Fibroblast of skin of abdomen (primary cell): ENCODE measurements around the gene BPNT1.
A peak's percentile ranks its signal among the peaks of the same experiment; 100 is the strongest.
"Not testable (repeated sequence)": the region's sequence is repeated elsewhere in the genome, so short reads cannot be mapped to it uniquely, and the experiment has no call there.

Experiments
- DNase-seq: peaks from one replicate; pipeline ENCODE4 v3.0.0-alpha.2; 2013

BPNT1 gene

GRCh38 chr1:220077887-220078286, 11.7 kb downstream of the BPNT1 start:
- no peak for DNase-seq

GRCh38 chr1:220076861-220077762, 12.5 kb downstream of the BPNT1 start:
- no peak for DNase-seq

GRCh38 chr1:220067269-220068204, 22.1 kb downstream of the BPNT1 start:
- DNase-seq = peak; percentile 66

- no peak for DNase-seq
These were observed 27.0 kb downstream of the BPNT1 start for GRCh38 chr1:220062629-220063028.

GRCh38 chr1:220060876-220061275, 28.7 kb downstream of the BPNT1 start:
- no peak for DNase-seq

- no peak for DNase-seq
These were observed 33.2 kb downstream of the BPNT1 start for GRCh38 chr1:220056374-220056773.

GRCh38 chr1:220046052-220046930, 43.3 kb downstream of the BPNT1 start, which contains the start of gene EPRS1:
TSS of gene EPRS1 (minus strand) at chr1:220046505. CDS start at chr1:220046388, 117 bp downstream.
- DNase-seq = peak; percentile 99

- no peak for DNase-seq
These were observed 44.1 kb downstream of the BPNT1 start for GRCh38 chr1:220045356-220046051.

- DNase-seq = no peak
These were observed 44.8 kb downstream of the BPNT1 start for GRCh38 chr1:220044678-220045355.

- no peak for DNase-seq
These were observed 45.9 kb downstream of the BPNT1 start for GRCh38 chr1:220043646-220044045.

DNA sequence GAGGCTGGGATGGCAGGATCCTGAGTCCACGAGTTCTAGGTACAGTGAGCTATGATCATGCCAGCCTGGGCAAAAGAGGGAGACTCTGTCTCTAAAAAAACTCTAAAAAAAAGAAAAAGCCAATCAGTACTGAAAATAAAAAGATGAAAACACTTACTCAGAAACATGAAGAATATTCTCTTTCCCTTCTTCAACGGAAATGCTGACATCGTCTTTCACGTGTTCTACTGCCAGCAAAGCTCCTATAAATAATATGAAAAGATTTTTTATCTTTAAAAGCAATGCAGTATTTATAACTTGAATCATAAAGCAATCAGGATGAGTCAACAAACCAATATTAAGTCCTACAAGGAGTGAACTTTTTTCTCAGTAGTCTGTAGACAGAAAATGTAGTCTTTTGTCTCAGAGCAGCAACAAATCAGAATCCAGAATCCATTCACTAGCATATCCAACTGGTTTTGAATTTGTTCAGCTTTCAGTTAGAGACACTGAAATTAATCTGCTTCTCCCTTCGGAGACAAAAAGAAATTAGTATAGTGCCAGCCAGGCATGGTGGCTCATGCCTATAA, 49.5 kb downstream of the BPNT1 start:
- DNase-seq = no peak

GRCh38 chr1:220038640-220039039, 50.9 kb downstream of the BPNT1 start:
- DNase-seq = no peak

DNA sequence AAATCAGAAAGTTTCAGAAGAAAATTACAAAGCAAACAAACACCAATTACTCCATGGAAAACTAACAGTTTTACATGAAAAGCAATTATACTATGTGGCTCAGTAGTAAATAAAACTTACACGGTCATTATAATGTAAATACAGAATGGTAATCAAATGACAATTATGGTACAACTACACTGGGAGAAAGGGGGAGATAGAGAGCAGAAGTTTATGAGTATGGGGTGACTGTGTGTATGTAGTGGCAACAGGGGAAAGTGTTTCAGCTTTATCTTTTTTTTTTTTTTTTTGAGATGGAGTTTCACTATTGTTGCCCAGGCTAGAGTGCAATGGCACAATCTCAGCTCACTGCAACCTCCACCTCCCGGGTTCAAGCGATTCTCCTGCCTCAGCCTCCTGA, 51.8 kb downstream of the BPNT1 start:
- not testable (repeated sequence) for DNase-seq

GRCh38 chr1:220032911-220033310, 56.7 kb downstream of the BPNT1 start:
- no peak for DNase-seq

DNA sequence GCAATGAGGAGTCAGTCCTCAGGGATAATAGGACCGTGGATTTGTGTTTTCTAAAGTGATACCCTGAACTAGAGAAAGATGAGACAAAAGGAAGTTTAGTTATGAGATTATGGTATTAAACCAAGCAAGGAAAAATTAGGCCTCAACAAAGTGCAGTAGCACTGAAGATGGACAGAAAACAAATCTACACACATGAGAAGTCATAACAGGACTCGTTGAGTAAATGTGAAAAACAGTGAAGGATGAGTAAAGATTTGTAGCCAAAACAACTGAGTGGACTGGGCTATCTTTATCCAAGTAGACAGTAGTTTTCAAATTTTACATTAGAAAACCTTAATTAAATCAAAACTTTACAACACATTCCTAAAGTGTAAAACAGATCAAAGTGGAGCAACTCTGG, 58.3 kb downstream of the BPNT1 start:
- DNase-seq = no peak

GRCh38 chr1:220028346-220028895, 61.2 kb downstream of the BPNT1 start:
- DNase-seq = no peak

- no peak for DNase-seq
These were observed 70.5 kb downstream of the BPNT1 start for GRCh38 chr1:220019071-220019470.

- DNase-seq = peak; percentile 30
These were observed 76.1 kb downstream of the BPNT1 start for GRCh38 chr1:220013497-220013896.

DNA sequence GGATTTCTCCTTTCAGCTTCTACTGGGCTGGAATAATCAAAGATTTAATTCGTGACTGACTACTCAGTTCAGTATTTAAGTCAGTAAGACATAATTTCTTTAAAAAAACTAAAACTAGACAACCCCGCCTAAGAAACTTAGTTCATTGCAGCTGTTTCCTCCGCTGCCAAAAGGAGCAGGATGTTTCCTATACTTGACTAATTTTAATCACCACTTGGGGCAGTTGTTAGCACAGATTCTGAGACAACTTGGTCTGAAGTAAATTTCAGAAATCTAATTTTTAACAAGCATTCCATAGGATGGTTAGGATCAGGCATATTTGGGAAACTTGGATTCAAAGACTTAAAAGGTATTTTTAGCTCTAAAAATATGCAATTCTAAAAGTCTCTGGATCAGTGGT, 77.3 kb downstream of the BPNT1 start:
- peak; percentile 26 for DNase-seq

DNA sequence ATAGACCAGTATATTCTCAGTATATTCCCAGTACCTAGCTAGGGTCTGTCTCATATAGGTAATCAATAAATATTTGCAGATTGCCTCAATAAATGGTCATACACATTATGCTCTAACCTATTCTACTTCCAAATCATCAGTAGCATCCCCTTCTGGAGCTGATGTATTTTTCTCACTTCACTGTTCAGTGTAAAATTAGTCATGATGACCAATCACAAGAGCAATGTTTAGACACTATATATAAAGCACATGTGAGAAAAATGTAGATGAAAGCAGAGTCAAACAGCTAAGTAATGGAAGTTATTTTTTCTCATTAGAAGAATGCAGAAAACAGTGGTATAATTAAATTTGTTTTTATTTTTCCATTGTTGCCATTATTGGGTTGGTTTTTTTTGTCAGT, 78.0 kb downstream of the BPNT1 start:
- DNase-seq = peak; percentile 16
